ENCODE data around the gene CTNNA3.
"Not testable (repeated sequence)": the region's sequence is repeated elsewhere in the genome, so short reads cannot be mapped to it uniquely, and the experiment has no call there.

The CTNNA3 gene

GRCh38 chr10:67607472-67607871 is 88.5 kb downstream of the CTNNA3 start:
- Histone ChIP-seq H3K9ac (no peak overlapping the region), H3K27me3 (no peaks in the 10 kb centered on the region), H3K36me3 (no peaks in the 10 kb centered on the region), H3K4me3 (no peak overlapping the region), H3K9me3 (no peaks in the 10 kb centered on the region), H3K4me1 (no peaks in the 10 kb centered on the region), H3K27ac (no peak overlapping the region), H4K20me1 (no peaks in the 10 kb centered on the region), H3K4me2 (no peak overlapping the region)
- no peak for TF ChIP-seq Cebpa-rat (IDR thresholded peaks at IDR 0.05)

DNA sequence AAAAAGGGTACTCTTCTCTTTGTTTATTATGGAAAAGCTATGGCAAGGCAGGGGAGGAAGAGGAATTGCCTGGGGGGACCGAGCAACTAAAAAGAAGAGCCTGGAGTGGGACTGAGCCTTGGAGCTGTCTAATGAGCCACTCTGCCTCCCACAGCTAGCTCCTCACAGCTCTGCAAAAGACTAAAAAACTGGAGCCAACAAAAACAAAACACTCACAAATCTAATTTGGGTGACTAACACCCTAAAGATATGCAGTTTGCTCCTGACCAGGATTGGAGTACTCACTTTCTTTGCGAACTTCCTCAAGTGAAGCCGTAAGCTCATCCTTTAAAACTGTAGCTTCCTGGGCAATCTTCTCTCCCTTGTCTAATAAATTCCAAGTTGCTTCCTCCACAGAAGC is 89.4 kb downstream of the CTNNA3 start:
- H3K27me3 ChIP-seq = no peaks in the 10 kb centered on the region
- H3K4me3 ChIP-seq = no peak overlapping the region
- H3K9me3 ChIP-seq = no peaks in the 10 kb centered on the region
- no peaks in the 10 kb centered on the region for H4K20me1 ChIP-seq
- H3K27ac ChIP-seq = no peak overlapping the region
- no peak overlapping the region for H3K4me2 ChIP-seq
- no peaks in the 10 kb centered on the region for H3K36me3 ChIP-seq
- no peak overlapping the region for H3K9ac ChIP-seq
- TF ChIP-seq Cebpa-rat (IDR thresholded peaks at IDR 0.05) = no peak
- no peaks in the 10 kb centered on the region for H3K4me1 ChIP-seq

- H3K27me3 ChIP-seq = no peaks in the 10 kb centered on the region
- H3K27ac ChIP-seq = no peak overlapping the region
- H4K20me1 ChIP-seq = no peaks in the 10 kb centered on the region
- no peaks in the 10 kb centered on the region for H3K36me3 ChIP-seq
- no peak overlapping the region for H3K4me2 ChIP-seq
- TF ChIP-seq Cebpa-rat (IDR thresholded peaks at IDR 0.05) = no peak
- H3K9ac ChIP-seq = no peak overlapping the region
- no peaks in the 10 kb centered on the region for H3K9me3 ChIP-seq
- no peaks in the 10 kb centered on the region for H3K4me1 ChIP-seq
- H3K4me3 ChIP-seq = no peak overlapping the region
These were observed 92.3 kb downstream of the CTNNA3 start for GRCh38 chr10:67603701-67604100.

- H3K4me2 ChIP-seq = no peak overlapping the region
- H3K9me3 ChIP-seq = no peaks in the 10 kb centered on the region
- H3K27me3 ChIP-seq = no peaks in the 10 kb centered on the region
- H3K27ac ChIP-seq = no peak overlapping the region
- no peaks in the 10 kb centered on the region for H3K36me3 ChIP-seq
- H3K9ac ChIP-seq = no peak overlapping the region
- no peaks in the 10 kb centered on the region for H4K20me1 ChIP-seq
- TF ChIP-seq Cebpa-rat (IDR thresholded peaks at IDR 0.05) = no peak
- no peak overlapping the region for H3K4me3 ChIP-seq
- no peaks in the 10 kb centered on the region for H3K4me1 ChIP-seq
These were observed 92.9 kb downstream of the CTNNA3 start for GRCh38 chr10:67603086-67603485.

- Histone ChIP-seq H3K27ac (no peak overlapping the region), H3K9me3 (no peaks in the 10 kb centered on the region), H3K4me2 (no peak overlapping the region), H3K4me1 (no peaks in the 10 kb centered on the region), H3K36me3 (no peaks in the 10 kb centered on the region), H3K9ac (no peak overlapping the region), H4K20me1 (no peaks in the 10 kb centered on the region), H3K27me3 (no peaks in the 10 kb centered on the region), H3K4me3 (no peak overlapping the region)
- TF ChIP-seq Cebpa-rat (IDR thresholded peaks at IDR 0.05) = no peak
These were observed 93.6 kb downstream of the CTNNA3 start for GRCh38 chr10:67602268-67602950.

- H3K4me2 ChIP-seq = no peak overlapping the region
- no peak for TF ChIP-seq Cebpa-rat (IDR thresholded peaks at IDR 0.05)
- H3K27me3 ChIP-seq = no peaks in the 10 kb centered on the region
These were observed 96.4 kb downstream of the CTNNA3 start for GRCh38 chr10:67599597-67599996.

GRCh38 chr10:67596641-67597040 is 99.4 kb downstream of the CTNNA3 start:
- Histone ChIP-seq H3K4me2 (no peak overlapping the region), H3K4me1 (no peaks in the 10 kb centered on the region), H3K4me3 (no peak overlapping the region), H3K9ac (no peak overlapping the region), H3K36me3 (no peaks in the 10 kb centered on the region), H3K27ac (no peak overlapping the region), H4K20me1 (no peaks in the 10 kb centered on the region), H3K27me3 (no peaks in the 10 kb centered on the region), H3K9me3 (peaks cover 14% of the 10 kb centered on the region)
- TF ChIP-seq Cebpa-rat (IDR thresholded peaks at IDR 0.05) = no peak

More at GRCh38 chr10:67599597-67599996, 96.4 kb downstream of the CTNNA3 start:
- no peaks in the 10 kb centered on the region for H3K36me3 ChIP-seq
- no peaks in the 10 kb centered on the region for H3K9me3 ChIP-seq
- no peaks in the 10 kb centered on the region for H3K4me1 ChIP-seq
- no peaks in the 10 kb centered on the region for H4K20me1 ChIP-seq
- no peak overlapping the region for H3K9ac ChIP-seq
- no peak overlapping the region for H3K4me3 ChIP-seq
- H3K27ac ChIP-seq = no peak overlapping the region

DNA sequence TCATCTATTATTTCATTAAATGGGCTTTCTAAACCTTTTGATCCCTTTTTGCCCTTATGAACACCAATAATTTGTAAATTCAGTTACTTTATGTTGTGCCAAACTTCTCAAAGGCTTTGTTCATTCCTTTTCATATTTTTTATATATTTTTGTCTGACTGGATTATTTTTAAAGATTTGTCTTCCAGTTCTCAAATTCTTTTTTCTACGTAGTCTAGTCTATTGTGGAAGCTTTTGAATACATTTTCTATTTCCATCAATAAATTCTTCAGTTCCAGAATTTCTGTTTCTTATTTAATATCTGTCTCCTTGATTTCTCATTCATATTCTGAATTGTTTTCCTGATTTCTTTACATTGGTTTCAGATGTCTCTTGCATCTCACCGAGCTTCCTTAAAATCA is 108.2 kb downstream of the CTNNA3 start:
- Histone ChIP-seq H3K9me3 (peaks cover 35% of the 10 kb centered on the region), H3K36me3 (no peaks in the 10 kb centered on the region), H3K27ac (no peak overlapping the region), H3K4me3 (no peak overlapping the region), H3K27me3 (no peaks in the 10 kb centered on the region), H4K20me1 (no peaks in the 10 kb centered on the region), H3K4me1 (no peaks in the 10 kb centered on the region), H3K9ac (no peak overlapping the region), H3K4me2 (no peak overlapping the region)
- TF ChIP-seq Cebpa-rat (IDR thresholded peaks at IDR 0.05) = no peak

DNA sequence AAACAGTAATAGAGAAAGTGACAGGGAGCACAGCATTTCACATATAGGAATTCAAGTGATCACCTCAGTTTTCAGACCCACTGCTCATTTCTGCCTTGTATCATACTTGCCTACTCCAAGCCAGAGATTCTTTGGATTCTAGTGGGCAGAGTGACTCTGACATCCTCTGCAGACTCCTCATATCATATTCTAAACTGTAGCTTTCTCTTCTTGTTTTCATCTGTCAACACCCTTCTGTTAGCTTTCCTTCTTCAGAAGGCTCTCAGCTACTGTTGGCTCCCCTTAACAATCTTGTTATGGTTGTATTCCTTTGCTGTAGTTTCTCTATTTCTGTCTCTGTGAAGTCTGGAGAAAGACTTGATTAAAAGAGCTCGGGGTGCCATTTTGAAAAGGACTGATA is 120.5 kb downstream of the CTNNA3 start:
- no peak for TF ChIP-seq Cebpa-rat (IDR thresholded peaks at IDR 0.05)
- no peaks in the 10 kb centered on the region for H3K36me3 ChIP-seq

DNA sequence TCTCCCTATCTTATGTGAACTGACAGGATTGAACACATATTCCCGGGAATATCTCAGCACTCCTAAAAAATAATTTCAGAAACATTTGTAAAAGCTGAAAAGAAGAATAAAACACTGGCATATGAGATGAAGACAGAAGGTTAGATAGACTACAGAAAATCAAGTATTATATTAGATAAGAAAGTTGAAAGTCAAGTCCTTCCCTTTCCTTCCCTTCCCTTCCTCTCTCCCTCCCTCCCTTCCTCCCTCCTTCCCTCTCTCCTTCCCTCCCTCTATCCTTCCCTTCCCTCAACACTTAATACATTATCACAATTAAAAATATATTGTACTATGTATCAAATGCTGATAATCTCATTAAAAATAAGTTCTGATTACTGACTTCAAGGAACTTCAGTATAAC is 122.5 kb downstream of the CTNNA3 start:
- H3K9ac ChIP-seq = no peak overlapping the region
- TF ChIP-seq Cebpa-rat (IDR thresholded peaks at IDR 0.05) = no peak
- no peak overlapping the region for H3K27ac ChIP-seq
- H4K20me1 ChIP-seq = no peaks in the 10 kb centered on the region
- no peaks in the 10 kb centered on the region for H3K36me3 ChIP-seq
- H3K9me3 ChIP-seq = no peaks in the 10 kb centered on the region
- no peak overlapping the region for H3K4me2 ChIP-seq
- H3K27me3 ChIP-seq = no peaks in the 10 kb centered on the region
- H3K4me1 ChIP-seq = no peaks in the 10 kb centered on the region
- no peak overlapping the region for H3K4me3 ChIP-seq

More for the DNA sequence above, 120.5 kb downstream of the CTNNA3 start:
- no peaks in the 10 kb centered on the region for H4K20me1 ChIP-seq
- 0 out of 2 replicates have a peak, but pooled peaks cover 4% of the 10 kb centered on the region for H3K9me3 ChIP-seq
- no peaks in the 10 kb centered on the region for H3K4me1 ChIP-seq
- no peak overlapping the region for H3K27ac ChIP-seq
- H3K4me3 ChIP-seq = no peak overlapping the region
- H3K9ac ChIP-seq = no peak overlapping the region
- no peaks in the 10 kb centered on the region for H3K27me3 ChIP-seq
- H3K4me2 ChIP-seq = no peak overlapping the region

DNA sequence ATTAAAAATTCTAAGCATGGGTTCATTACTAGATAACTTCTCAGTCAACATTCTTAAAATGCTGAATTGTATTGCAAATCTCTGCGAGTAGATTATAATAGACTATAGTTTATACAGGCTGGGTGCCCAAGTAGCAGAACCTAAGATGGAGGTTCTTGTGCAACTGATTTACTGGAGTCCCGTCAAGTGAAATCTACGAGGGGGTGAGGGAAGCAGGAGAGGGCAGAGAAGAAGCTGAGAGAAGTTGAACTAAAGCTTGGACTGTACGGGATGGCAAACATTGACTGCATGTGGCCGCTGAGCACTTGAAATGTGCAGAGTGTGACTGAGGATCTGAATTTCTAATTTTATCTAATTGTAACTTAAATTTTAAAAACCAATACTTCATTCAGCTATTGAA is 124.5 kb downstream of the CTNNA3 start:
- H3K27ac ChIP-seq = no peak overlapping the region
- no peak for TF ChIP-seq Cebpa-rat (IDR thresholded peaks at IDR 0.05)

DNA sequence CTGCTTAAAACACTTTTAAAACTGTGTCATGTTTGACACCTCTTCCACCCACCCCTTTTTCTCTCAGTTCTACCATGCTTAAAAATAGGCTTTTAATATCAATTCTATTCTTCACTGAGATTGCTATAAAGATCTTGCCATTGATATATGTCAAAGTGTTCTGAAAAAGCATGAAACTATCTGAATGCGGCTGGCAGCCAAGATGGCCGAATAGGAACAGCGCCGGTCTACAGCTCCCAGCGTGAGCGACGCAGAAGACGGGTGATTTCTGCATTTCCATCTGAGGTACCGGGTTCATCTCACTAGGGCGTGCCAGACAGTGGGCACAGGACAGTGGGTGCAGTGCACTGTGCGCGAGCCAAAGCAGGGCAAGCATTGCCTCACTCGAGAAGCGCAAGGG is 137.7 kb downstream of the CTNNA3 start:
- not testable (repeated sequence) for H3K9ac ChIP-seq, H3K4me3 ChIP-seq, H3K4me2 ChIP-seq, H4K20me1 ChIP-seq, H3K27me3 ChIP-seq, H3K27ac ChIP-seq, H3K9me3 ChIP-seq, H3K36me3 ChIP-seq, H3K4me1 ChIP-seq

More for the DNA sequence above, 124.5 kb downstream of the CTNNA3 start:
- Histone ChIP-seq H4K20me1 (no peaks in the 10 kb centered on the region), H3K4me2 (no peak overlapping the region), H3K9me3 (no peaks in the 10 kb centered on the region), H3K9ac (no peak overlapping the region), H3K36me3 (no peaks in the 10 kb centered on the region), H3K27me3 (no peaks in the 10 kb centered on the region), H3K4me1 (no peaks in the 10 kb centered on the region), H3K4me3 (no peak overlapping the region)

Data from BLaER1 (cell line).